IMR-90 (cell line): ENCODE results near the gene RNF145. TPM values are rescaled to one million over a fixed set of nuclear protein-coding genes. Genes with fewer than 3 reads are reported as not detected.

ENCODE experiments used
- ATAC-seq: fragments of 200-7000 bp; cut with Tn5 transposase; 2 replicates; pipeline ENCODE4 v1.9.1; 2020; ENCODE audit warnings: low read depth, mild to moderate bottlenecking, moderate library complexity
- BruUV-seq: library from RNA; stranded (reverse); fragments of 400-500 nt; replicated peaks from 2 replicates; lab custom pipeline; 2021; lab: Mats Ljungman, UMichigan
- CTCF ChIA-PET: fragments of 300-600 bp; formaldehyde crosslinking; extraction: SDS; loops from one replicate; lab custom pipeline; 2021; ENCODE audit warnings: antibody characterized with exemption; lab: Yijun Ruan, JAX
- POLR2A ChIA-PET: fragments of 300-600 bp; sonication (Branson Sonifier 250); formaldehyde crosslinking; loops from one replicate; lab custom pipeline; 2022; ENCODE audit warnings: antibody characterized with exemption; ENCODE audit not compliant: unreplicated experiment; lab: Charles Lee
- DNase-seq: peaks from one replicate; pipeline ENCODE4 v3.0.0; 2013
- H2AFZ ChIP-seq: replicated peaks from 2 replicates; pipeline ENCODE3; 2013; ENCODE audit warnings: low read length, mild to moderate bottlenecking; ENCODE audit not compliant: poor library complexity
- H2AK5ac ChIP-seq: 2 replicates; pipeline ENCODE4 v1.6.1; 2013; ENCODE audit warnings: low read depth, low read length, inconsistent platforms
- H2AK9ac ChIP-seq: replicated peaks from 2 replicates; pipeline ENCODE3; 2013; ENCODE audit warnings: mild to moderate bottlenecking, low read depth, low read length, moderate library complexity; ENCODE audit not compliant: poor library complexity
- H2BK120ac ChIP-seq: 2 replicates; pipeline ENCODE4 v1.6.1; 2013; ENCODE audit warnings: low read depth, low read length, inconsistent platforms
- H2BK15ac ChIP-seq: 3 replicates; pipeline ENCODE4 v1.6.1; 2013; ENCODE audit warnings: low read depth, low read length, inconsistent platforms
- H2BK20ac ChIP-seq: 2 replicates; pipeline ENCODE4 v1.6.1; 2013; ENCODE audit warnings: low read depth, mild to moderate bottlenecking, inconsistent platforms, low read length, moderate library complexity
- H2BK5ac ChIP-seq: 2 replicates; pipeline ENCODE4 v1.6.1; 2013; ENCODE audit warnings: mild to moderate bottlenecking, low read depth, low read length, inconsistent platforms; ENCODE audit not compliant: poor library complexity, severe bottlenecking
- H3K14ac ChIP-seq: replicated peaks from 2 replicates; pipeline ENCODE4 v1.6.1; 2013; ENCODE audit warnings: low read depth, low read length, inconsistent platforms
- H3K18ac ChIP-seq: 2 replicates; pipeline ENCODE4 v1.6.1; 2013; ENCODE audit warnings: low read depth, low read length, control low read depth
- H3K23ac ChIP-seq: 2 replicates; pipeline ENCODE4 v1.6.1; 2013; ENCODE audit warnings: low read depth, low read length, inconsistent platforms
- H3K27ac ChIP-seq: 2 replicates; pipeline ENCODE4 v1.5.1; 2013; ENCODE audit warnings: mild to moderate bottlenecking, control low read depth, low read length; ENCODE audit not compliant: insufficient read depth
- H3K27me3 ChIP-seq: 2 replicates; pipeline ENCODE4 v1.6.1; 2013; ENCODE audit warnings: low read length; ENCODE audit not compliant: control insufficient read depth, insufficient read depth
- H3K36me3 ChIP-seq: 2 replicates; pipeline ENCODE4 v1.6.1; 2013; ENCODE audit warnings: low read length, mixed read lengths; ENCODE audit not compliant: control insufficient read depth, insufficient read depth
- H3K4ac ChIP-seq: 2 replicates; pipeline ENCODE4 v1.6.1; 2013; ENCODE audit warnings: low read depth, low read length, inconsistent platforms
- H3K4me1 ChIP-seq: 2 replicates; pipeline ENCODE4 v1.6.1; 2013; ENCODE audit warnings: low read length, mixed read lengths; ENCODE audit not compliant: control insufficient read depth, insufficient read depth
- H3K4me2 ChIP-seq: 2 replicates; pipeline ENCODE4 v1.6.1; 2013; ENCODE audit warnings: low read depth, mild to moderate bottlenecking, control low read depth, low read length, moderate library complexity
- H3K4me3 ChIP-seq: 2 replicates; pipeline ENCODE4 v1.5.1; 2013; ENCODE audit warnings: low read depth, mild to moderate bottlenecking, control low read depth, low read length, moderate library complexity; ENCODE audit not compliant: insufficient read depth
- H3K56ac ChIP-seq: 2 replicates; pipeline ENCODE4 v1.6.1; 2013; ENCODE audit warnings: low read length, inconsistent platforms; ENCODE audit not compliant: insufficient read depth; ENCODE audit errors: extremely low read depth
- H3K79me1 ChIP-seq, 2 experiments: 2 replicates each; pipeline ENCODE4 v1.6.1; 2013; ENCODE audit warnings: low read length in 2 of 2, inconsistent platforms in 1 of 2, low read depth in 1 of 2
- H3K9ac ChIP-seq: 2 replicates; pipeline ENCODE4 v1.6.1; 2013; ENCODE audit warnings: low read depth, low read length, control low read depth
- H3K9me1 ChIP-seq: 2 replicates; pipeline ENCODE4 v1.6.1; 2013; ENCODE audit warnings: low read length, inconsistent platforms; ENCODE audit not compliant: insufficient read depth
- H3K9me3 ChIP-seq: 2 replicates; pipeline ENCODE4 v1.6.1; 2013; ENCODE audit warnings: low read length; ENCODE audit not compliant: control insufficient read depth, insufficient read depth
- H4K20me1 ChIP-seq: 2 replicates; pipeline ENCODE4 v1.6.1; 2013; ENCODE audit warnings: low read length, inconsistent platforms; ENCODE audit not compliant: insufficient read depth
- H4K5ac ChIP-seq: 2 replicates; pipeline ENCODE4 v1.6.1; 2013; ENCODE audit warnings: mild to moderate bottlenecking, low read depth, low read length, control low read depth
- H4K8ac ChIP-seq, 2 experiments: 2 replicates each; pipeline ENCODE4 v1.6.1; 2013; ENCODE audit warnings: low read depth in 2 of 2, low read length in 2 of 2, control low read depth in 1 of 2, inconsistent platforms in 1 of 2
- H4K91ac ChIP-seq: 2 replicates; pipeline ENCODE4 v1.6.1; 2013; ENCODE audit warnings: low read depth, low read length, inconsistent platforms; ENCODE audit not compliant: insufficient read depth
- BHLHE40 ChIP-seq: fragments of 150-350 bp; IDR thresholded peaks from 2 replicates; pipeline ENCODE4 v1.6.1; 2016; ENCODE audit warnings: mild to moderate bottlenecking, low read depth, low read length
- CEBPB ChIP-seq: IDR thresholded peaks from 2 replicates; pipeline ENCODE4 v1.6.1; 2012; ENCODE audit warnings: low read depth, low read length, improper control_type of control experiment
- CHD1 ChIP-seq: IDR thresholded peaks from 2 replicates; pipeline ENCODE4 v1.6.1; 2012; ENCODE audit warnings: low read depth, low read length, improper control_type of control experiment
- MXI1 ChIP-seq: IDR thresholded peaks from 2 replicates; pipeline ENCODE4 v1.6.1; 2012; ENCODE audit warnings: low read depth, mild to moderate bottlenecking, low read length, moderate library complexity, borderline replicate concordance
- RAD21 ChIP-seq: IDR thresholded peaks from 2 replicates; pipeline ENCODE4 v1.6.1; 2012; ENCODE audit warnings: low read length, improper control_type of control experiment
- WGBS, 2 experiments: methylation state at CpG; one replicate each; pipeline versions ENCODE4 v1.1.5 to v1.1.7; 2013; ENCODE audit warnings: missing lambda C conversion rate in 2 of 2; ENCODE audit not compliant: insufficient read length in 1 of 2; ENCODE audit errors: extremely low coverage in 2 of 2; 5-methylcytosine and 5-hydroxymethylcytosine counted together
- dilution Hi-C: fragments of 300-500 bp; cut with HindIII; formaldehyde crosslinking; loops from one replicate; pipeline ENCODE4 v1.14.3; 2018; ENCODE audit warnings: low sequenced_read_pairs; ENCODE audit not compliant: unreplicated experiment
- in situ Hi-C: fragments of 300-500 bp; cut with MboI; formaldehyde crosslinking; loops from 3 replicates; pipeline ENCODE4 v1.14.3; 2019; ENCODE audit warnings: low sequenced_read_pairs, inconsistent platforms, mixed read lengths
- intact Hi-C: fragments of 100-400 bp; cut with micrococcal nuclease; formaldehyde crosslinking; loops from 2 replicates; pipeline ENCODE4 v1.10.0; 2022
- polyA plus RNA-seq, 3 experiments: library from polyadenylated mRNA; depleted of rRNA; stranded (reverse); fragments of >200 nt; gene quantifications; 2 replicates each; pipeline ENCODE4 v1.2.3, GENCODE V29; 2012; ENCODE audit warnings: low replicate concordance in 1 of 3
- total RNA-seq: library from RNA; depleted of rRNA; stranded (reverse); fragments of >200 nt; gene quantifications from 2 replicates; pipeline ENCODE4 v1.2.3, GENCODE V29; 2012

Gene RNF145
- total and polyA plus RNA-seq, 2 of the 4 experiments (the other 2 are of a cell fraction), result 50.0 to 57.0 TPM

- Histone ChIP-seq H3K4ac (peak overlapping the region; percentile 99), H3K14ac (peak overlapping the region; percentile 99), H3K27me3 (no peaks in the 10 kb centered on the region), H3K9me3 (no peaks in the 10 kb centered on the region), H2BK120ac (peak overlapping the region; percentile 39), H3K18ac (peak overlapping the region; percentile 86), H4K8ac (peak overlapping the region; percentile 92 to 98), H3K4me1 (peaks cover 7% of the 10 kb centered on the region; the same call in 1 of the 2 replicates), H4K5ac (peak overlapping the region; percentile 96), H3K9me1 (no peaks in the 10 kb centered on the region; the same call in 1 of the 2 replicates), H2AFZ (peak overlapping the region; percentile 92), H3K4me3 (peak overlapping the region; percentile 83), H3K36me3 (no peaks in the 10 kb centered on the region), H3K9ac (peak overlapping the region; percentile 99), H2AK5ac (peak overlapping the region; percentile 98), H2AK9ac (peak overlapping the region; percentile 99), H3K56ac (peak overlapping the region; percentile 88), H4K91ac (peak overlapping the region; percentile 98), H3K27ac (peak overlapping the region; percentile 100), H3K23ac (peak overlapping the region; percentile 76), H3K4me2 (peak overlapping the region; percentile 60), H4K20me1 (peaks cover 14% of the 10 kb centered on the region), H2BK15ac (peak overlapping the region; percentile 6; the same call in 1 of the 3 replicates), H2BK20ac (peak overlapping the region; percentile 45), H2BK5ac (peak overlapping the region; percentile 79), H3K79me1 (peaks cover 8 to 10% of the 10 kb centered on the region in 2 experiments; a peak in 3 of 4 replicates)
- intact Hi-C loops (loop anchor here (2.0 to 10.0 kb wide), 3 partner anchors 52 to 766 kb away; partner anchors contain the start of gene UBLCP1), in situ Hi-C loops (loop anchor here (5.0 kb wide), 1 partner anchor 51 kb away; no protein-coding TSS in a partner anchor), dilution Hi-C loops (no loop called here)
- peak; percentile 30 for ATAC-seq
- peak; percentile 28 for DNase-seq
- 1% methylated on average over 28 of the region's 65 CpGs; no CpG with 5 or more reads in 1 of the 2 experiments for WGBS, 2 experiments
- TF ChIP-seq CHD1 (no peak), RAD21 (no peak), CEBPB (no peak), BHLHE40 (no peak), MXI1 (no peak)
- BruUV-seq, result no TSS peak
- ChIA-PET POLR2A (interaction anchor here (0.6 kb wide), 1 partner anchor 1883 kb away, joined by 3 read pairs; no protein-coding TSS in a partner anchor), CTCF (interaction anchor here (1.7 kb wide), 1 partner anchor 52 kb away, joined by 5 read pairs; no protein-coding TSS in a partner anchor)
Observed at GRCh38 chr5:159208514-159209437, 577 bp downstream of the RNF145 start.
